HCT116 (cell line): ENCODE data around the gene MFSD6.

Source experiments
- CTCF ChIP-seq, 3 experiments: fragments of 200-600 bp in 1 of 3; sonication (generic) in 1 of 3; IDR thresholded peaks in 2 of 3; conservative IDR thresholded peaks in 1 of 3; 2 replicates each; pipeline ENCODE4 v1.5.1; 2012 to 2017; ENCODE audit warnings: low read depth in 2 of 3, low read length in 2 of 3, antibody characterized with exemption in 1 of 3, borderline replicate concordance in 1 of 3, control low read depth in 1 of 3, mild to moderate bottlenecking in 1 of 3, mixed read lengths in 1 of 3, mixed run types in 1 of 3, moderate library complexity in 1 of 3; ENCODE audit not compliant: insufficient read depth in 1 of 3
- JUND ChIP-seq: IDR thresholded peaks from 2 replicates; pipeline ENCODE4 v1.6.1; 2012
- POLR2A ChIP-seq: IDR thresholded peaks from 2 replicates; pipeline ENCODE4 v1.7.0; 2011; ENCODE audit warnings: borderline replicate concordance; ENCODE audit not compliant: insufficient read depth, insufficient read length; ENCODE audit errors: extremely low read depth
- POLR2AphosphoS5 ChIP-seq: IDR thresholded peaks from 2 replicates; pipeline ENCODE4 v1.6.1; 2011; ENCODE audit warnings: mild to moderate bottlenecking, low read depth, low read length, moderate library complexity
- RAD21 ChIP-seq: IDR thresholded peaks from 2 replicates; pipeline ENCODE4 v1.6.1; 2012; ENCODE audit warnings: low read depth, mild to moderate bottlenecking
- SIN3A ChIP-seq: IDR thresholded peaks from 2 replicates; pipeline ENCODE4 v1.6.1; 2012; ENCODE audit warnings: low read depth
- SRF ChIP-seq: IDR thresholded peaks from 2 replicates; pipeline ENCODE4 v1.6.1; 2012; ENCODE audit warnings: low read depth
- ZBTB33 ChIP-seq: IDR thresholded peaks from 2 replicates; pipeline ENCODE4 v1.6.1; 2011; ENCODE audit warnings: mild to moderate bottlenecking, low read length, moderate library complexity; ENCODE audit not compliant: insufficient replicate concordance; ENCODE audit errors: extremely low read depth

- TF ChIP-seq JUND (no peak), CTCF (IDR thresholded peaks at IDR 0.05 in 2 of 3, conservative IDR thresholded peaks at IDR 0.05 in 1 of 3; ENCODE audit: borderline replicate concordance in 1 of 3, insufficient read depth in 1 of 3, low read depth in 2 of 3, low read length in 2 of 3) (no peak), POLR2AphosphoS5 (no peak), RAD21 (no peak), ZBTB33 (no peak), SRF (no peak), SIN3A (no peak), POLR2A (no peak)
These were observed 42.2 kb downstream of the MFSD6 start for GRCh38 chr2:190450363-190450762.
